GM23338 (cell line): Measurements from ENCODE around the gene PLEKHD1. TPM values are rescaled to one million over a fixed set of nuclear protein-coding genes. Genes with fewer than 3 reads are reported as not detected.

ENCODE experiments used
- ATAC-seq: fragments of 200-7000 bp; cut with Tn5 transposase; 3 replicates; pipeline ENCODE4 v1.9.1; 2020
- DNase-seq: peaks from one replicate; pipeline ENCODE4 v3.0.0-alpha.2; 2015; ENCODE audit warnings: low spot score
- H2AFZ ChIP-seq: fragments of 200-600 bp; sonication (generic); 2 replicates; pipeline ENCODE4 v1.8.0; 2016; ENCODE audit warnings: antibody characterized with exemption, mild to moderate bottlenecking, moderate library complexity
- H3F3A ChIP-seq: fragments of 200-600 bp; sonication (generic); replicated peaks from 2 replicates; pipeline ENCODE4 v1.8.0; 2017; ENCODE audit warnings: antibody characterized with exemption, mixed run types, low read depth
- H3K27ac ChIP-seq: fragments of 200-600 bp; sonication (generic); 2 replicates; pipeline ENCODE4 v1.6.1; 2016; ENCODE audit warnings: low read depth
- H3K27me3 ChIP-seq: fragments of 200-600 bp; sonication (generic); 2 replicates; pipeline ENCODE4 v1.8.0; 2016; ENCODE audit warnings: mild to moderate bottlenecking, mixed run types, moderate library complexity; ENCODE audit not compliant: insufficient read depth
- H3K36me3 ChIP-seq: fragments of 200-600 bp; sonication (generic); 2 replicates; pipeline ENCODE4 v1.8.0; 2016; ENCODE audit warnings: mild to moderate bottlenecking; ENCODE audit not compliant: insufficient read depth
- H3K4me1 ChIP-seq: fragments of 200-600 bp; sonication (generic); 2 replicates; pipeline ENCODE4 v1.8.0; 2016; ENCODE audit warnings: mild to moderate bottlenecking, moderate library complexity; ENCODE audit not compliant: insufficient read depth
- H3K4me2 ChIP-seq: fragments of 200-600 bp; sonication (generic); 2 replicates; pipeline ENCODE4 v1.7.1; 2017; ENCODE audit warnings: mixed run types
- H3K4me3 ChIP-seq: fragments of 200-600 bp; sonication (generic); 2 replicates; pipeline ENCODE4 v1.6.1; 2016; ENCODE audit warnings: mixed run types
- H3K79me2 ChIP-seq: fragments of 200-600 bp; sonication (generic); replicated peaks from 2 replicates; pipeline ENCODE4 v1.8.0; 2017; ENCODE audit warnings: mild to moderate bottlenecking; ENCODE audit not compliant: insufficient read depth
- H3K9me2 ChIP-seq: fragments of 200-600 bp; sonication (generic); 2 replicates; pipeline ENCODE4 v1.8.0; 2017; ENCODE audit not compliant: insufficient read depth
- H4K20me1 ChIP-seq: fragments of 200-600 bp; sonication (generic); replicated peaks from 2 replicates; pipeline ENCODE4 v1.8.0; 2017; ENCODE audit warnings: mild to moderate bottlenecking; ENCODE audit not compliant: insufficient read depth
- H3K27ac Mint-ChIP-seq: 2 replicates; pipeline ENCODE4 v1.8.0; 2020; ENCODE audit warnings: inconsistent platforms, mild to moderate bottlenecking, moderate library complexity, mixed read lengths
- H3K27me3 Mint-ChIP-seq: 3 replicates; pipeline ENCODE4 v1.8.0; 2022; ENCODE audit warnings: low read depth, mild to moderate bottlenecking, moderate library complexity, mixed read lengths, inconsistent platforms; ENCODE audit not compliant: insufficient read depth, poor library complexity
- H3K36me3 Mint-ChIP-seq: 3 replicates; pipeline ENCODE4 v1.8.0; 2021; ENCODE audit warnings: low read depth, mild to moderate bottlenecking, inconsistent platforms, moderate library complexity, mixed read lengths
- H3K4me1 Mint-ChIP-seq: 3 replicates; pipeline ENCODE4 v1.8.0; 2020; ENCODE audit warnings: mild to moderate bottlenecking, inconsistent platforms, mixed read lengths
- H3K4me3 Mint-ChIP-seq: 3 replicates; pipeline ENCODE4 v1.8.0; 2021; ENCODE audit warnings: moderate library complexity, mild to moderate bottlenecking, inconsistent platforms, mixed read lengths
- H3K9me3 Mint-ChIP-seq: 3 replicates; pipeline ENCODE4 v1.8.0; 2020; ENCODE audit warnings: moderate library complexity, mild to moderate bottlenecking, inconsistent platforms, mixed read lengths
- CREB1 ChIP-seq: fragments of 250-450 bp; sonication (Bioruptor Pico); IDR thresholded peaks from 2 replicates; pipeline ENCODE4 v1.5.0; 2020; ENCODE audit warnings: low read depth, mild to moderate bottlenecking, moderate library complexity
- CTCF ChIP-seq, 2 experiments: fragments of 200-600 bp in 1 of 2; sonication (generic) in 1 of 2; conservative IDR thresholded peaks; 2 replicates each; pipeline versions ENCODE4 v1.5.1 to v1.6.1; 2016 to 2017; ENCODE audit warnings: antibody characterized with exemption in 2 of 2, low read depth in 2 of 2, mild to moderate bottlenecking in 2 of 2, moderate library complexity in 1 of 2
- ETS1 ChIP-seq: IDR thresholded peaks from 2 replicates; pipeline ENCODE4 v1.6.1; 2016; ENCODE audit warnings: antibody characterized with exemption
- EZH2 ChIP-seq: fragments of 200-600 bp; sonication (generic); IDR thresholded peaks from one replicate; pipeline ENCODE4 v1.8.0; 2017; ENCODE audit warnings: antibody characterized with exemption, mild to moderate bottlenecking, low read depth; ENCODE audit not compliant: unreplicated experiment
- EZH2phosphoT487 ChIP-seq: fragments of 200-600 bp; sonication (generic); IDR thresholded peaks from one replicate; pipeline ENCODE4 v1.8.1; 2018; ENCODE audit warnings: antibody characterized with exemption; ENCODE audit not compliant: unreplicated experiment
- JUNB ChIP-seq: IDR thresholded peaks from one replicate; pipeline ENCODE4 v1.6.1; 2016; ENCODE audit warnings: antibody characterized with exemption; ENCODE audit not compliant: unreplicated experiment
- NANOG ChIP-seq: IDR thresholded peaks from 2 replicates; pipeline ENCODE4 v1.6.1; 2016; ENCODE audit warnings: antibody characterized with exemption, borderline replicate concordance
- POLR2AphosphoS5 ChIP-seq: IDR thresholded peaks from 2 replicates; pipeline ENCODE4 v1.6.1; 2016; ENCODE audit warnings: antibody characterized with exemption, low read depth
- REST ChIP-seq: IDR thresholded peaks from one replicate; pipeline ENCODE4 v1.6.1; 2018; ENCODE audit warnings: antibody characterized with exemption; ENCODE audit not compliant: unreplicated experiment
- STAT1 ChIP-seq: IDR thresholded peaks from one replicate; pipeline ENCODE4 v1.6.1; 2016; ENCODE audit warnings: antibody characterized with exemption; ENCODE audit not compliant: unreplicated experiment
- ZNF114 ChIP-seq: fragments of 250-450 bp; sonication (Bioruptor Pico); IDR thresholded peaks from 2 replicates; pipeline ENCODE4 v1.5.0; 2020; ENCODE audit warnings: mild to moderate bottlenecking, moderate library complexity
- ZNF331 ChIP-seq: fragments of 250-450 bp; sonication (Bioruptor Pico); IDR thresholded peaks from 2 replicates; pipeline ENCODE4 v1.5.0; 2020; ENCODE audit warnings: low read depth, mild to moderate bottlenecking, moderate library complexity
- ZNF462 ChIP-seq: fragments of 250-450 bp; sonication (Bioruptor Pico); IDR thresholded peaks from 2 replicates; pipeline ENCODE4 v1.5.0; 2020; ENCODE audit warnings: mild to moderate bottlenecking, moderate library complexity
- polyA plus RNA-seq: library from polyadenylated mRNA; unstranded; fragments of >200 nt; fragmentation: Nextera tagmentation; extraction: Ambion mirVana; gene quantifications from 2 replicates; pipeline ENCODE4 v1.2.1, GENCODE V29; 2016
- total RNA-seq: library from RNA; depleted of rRNA; stranded (reverse); fragments of >200 nt; shearing (Covaris generic); gene quantifications from 2 replicates; pipeline ENCODE4 v1.2.3, GENCODE V29; 2014

PLEKHD1 gene
- total and polyA plus RNA-seq, 2 experiments from 2014 or later, result 0.19 to 0.28 TPM

GRCh38 chr14:69569859-69570258, 85.3 kb downstream of the PLEKHD1 start (continued):
- no peak for TF ChIP-seq REST

- ATAC-seq, result no peak
- TF ChIP-seq EZH2phosphoT487 (no peak), EZH2 (no peak), ZNF462 (CRISPR knock-in tag) (no peak), NANOG (no peak), CREB1 (CRISPR knock-in tag) (no peak), STAT1 (no peak), ZNF114 (CRISPR knock-in tag) (no peak), JUNB (no peak), CTCF (conservative IDR thresholded peaks at IDR 0.05; ENCODE audit: low read depth in 2 of 2) (no peak), POLR2AphosphoS5 (no peak), ZNF331 (CRISPR knock-in tag) (no peak), ETS1 (no peak)
Measured at GRCh38 chr14:69570836-69571330, 86.4 kb downstream of the PLEKHD1 start.

More at GRCh38 chr14:69570836-69571330, 86.4 kb downstream of the PLEKHD1 start:
- H2AFZ ChIP-seq, result no peak overlapping the region
- H3K27me3 ChIP-seq, result peaks cover 95% of the 10 kb centered on the region
- no peak overlapping the region for H3K27ac ChIP-seq
- H3K9me2 ChIP-seq, result no peaks in the 10 kb centered on the region; the same call in 1 of the 2 replicates
- no peaks in the 10 kb centered on the region; the same call in none of the 2 replicates for H4K20me1 ChIP-seq
- no peak overlapping the region for H3K4me2 ChIP-seq
- DNase-seq, result no peak
- no peak overlapping the region for H3K4me3 ChIP-seq
- H3K27ac Mint-ChIP-seq, result no peak overlapping the region
- H3K27me3 Mint-ChIP-seq, result peaks cover 53% of the 10 kb centered on the region
- H3K4me1 ChIP-seq, result peaks cover 4% of the 10 kb centered on the region; the same call in 1 of the 2 replicates
- H3K36me3 ChIP-seq, result no peaks in the 10 kb centered on the region; the same call in 1 of the 2 replicates
- peaks cover 25% of the 10 kb centered on the region; the same call in 2 of the 3 replicates for H3K9me3 Mint-ChIP-seq
- H3K36me3 Mint-ChIP-seq, result peaks cover 9% of the 10 kb centered on the region; the same call in 2 of the 3 replicates
- 0 out of 2 replicates have a peak, but pooled peaks cover 11% of the 10 kb centered on the region for H3F3A ChIP-seq
- H3K4me3 Mint-ChIP-seq, result no peak overlapping the region
- H3K79me2 ChIP-seq, result no peaks in the 10 kb centered on the region
- peaks cover 3% of the 10 kb centered on the region; the same call in 1 of the 3 replicates for H3K4me1 Mint-ChIP-seq
